HL-60/S4 (cell line): ENCODE data around the gene MTG2.

Experiments used
- in situ Hi-C: fragments of 300-500 bp; cut with MboI; formaldehyde crosslinking; loops from 2 replicates; pipeline ENCODE4 v1.14.3; 2022; ENCODE audit warnings: low sequenced_read_pairs

Gene MTG2

GRCh38 chr20:62243106-62243505, 60.3 kb downstream of the MTG2 start:
- in situ Hi-C loops = no loop called here

- in situ Hi-C loops = no loop called here
These were observed 61.2 kb downstream of the MTG2 start for GRCh38 chr20:62243906-62244515.

- in situ Hi-C loops = no loop called here
These were observed 61.8 kb downstream of the MTG2 start for GRCh38 chr20:62244644-62245108.

- in situ Hi-C loops = no loop called here
These were observed 63.1 kb downstream of the MTG2 start for GRCh38 chr20:62245911-62246280.

GRCh38 chr20:62246431-62246830, 63.6 kb downstream of the MTG2 start:
- in situ Hi-C loops = no loop called here

GRCh38 chr20:62246872-62247652, 64.2 kb downstream of the MTG2 start:
- in situ Hi-C loops = no loop called here

- in situ Hi-C loops = no loop called here
These were observed 66.2 kb downstream of the MTG2 start for GRCh38 chr20:62248890-62249560.

- in situ Hi-C loops = no loop called here
These were observed 69.6 kb downstream of the MTG2 start for GRCh38 chr20:62252342-62252966.
